LNCaP clone FGC (cell line): ENCODE results near the gene BTK.

Experiments
- DNase-seq: peaks from one replicate; pipeline ENCODE4 v3.0.0-alpha.2; 2011; ENCODE audit warnings: low read depth
- H3K4me3 ChIP-seq: 2 replicates; pipeline ENCODE4 v1.5.1; 2011; ENCODE audit warnings: mild to moderate bottlenecking, low read depth, low read length, control low read depth
- CTCF ChIP-seq: IDR thresholded peaks from 2 replicates; pipeline ENCODE4 v1.5.1; 2012; ENCODE audit warnings: mild to moderate bottlenecking; ENCODE audit not compliant: control insufficient read depth, insufficient read depth; ENCODE audit errors: extremely low read depth

Gene BTK

DNA sequence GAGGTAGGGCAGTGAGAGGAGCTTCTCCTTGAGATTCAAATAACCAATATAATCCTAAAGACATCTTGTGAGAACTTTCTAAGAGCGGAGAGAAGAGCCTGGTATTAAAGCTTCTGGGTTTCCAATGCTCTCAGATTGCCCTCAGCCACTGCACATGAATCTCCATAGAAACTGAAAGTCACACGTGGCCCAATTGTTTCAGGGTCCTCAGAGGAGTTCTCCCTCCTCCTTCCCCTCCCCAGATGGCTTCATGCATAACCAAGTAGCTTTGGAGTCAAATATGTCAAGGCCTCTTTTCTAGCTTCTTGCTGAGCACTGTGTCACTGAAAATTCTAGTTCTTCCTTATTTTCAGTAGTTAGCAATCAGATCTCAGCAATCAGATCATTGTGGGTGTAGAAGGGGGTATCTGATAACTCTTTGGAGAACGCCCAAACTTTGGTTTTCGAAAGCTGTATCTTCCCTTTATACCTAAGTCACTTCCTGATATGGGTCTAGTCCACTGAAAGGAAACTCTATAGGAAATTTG lies 2.2 kb downstream of the BTK start:
- no peak overlapping the region for H3K4me3 ChIP-seq
- no peak for DNase-seq
- no peak for TF ChIP-seq CTCF

GRCh38 chrX:101377547-101377946 lies 8.4 kb downstream of the BTK start:
- no peak overlapping the region for H3K4me3 ChIP-seq
- DNase-seq, result no peak
- TF ChIP-seq CTCF, result no peak

DNA sequence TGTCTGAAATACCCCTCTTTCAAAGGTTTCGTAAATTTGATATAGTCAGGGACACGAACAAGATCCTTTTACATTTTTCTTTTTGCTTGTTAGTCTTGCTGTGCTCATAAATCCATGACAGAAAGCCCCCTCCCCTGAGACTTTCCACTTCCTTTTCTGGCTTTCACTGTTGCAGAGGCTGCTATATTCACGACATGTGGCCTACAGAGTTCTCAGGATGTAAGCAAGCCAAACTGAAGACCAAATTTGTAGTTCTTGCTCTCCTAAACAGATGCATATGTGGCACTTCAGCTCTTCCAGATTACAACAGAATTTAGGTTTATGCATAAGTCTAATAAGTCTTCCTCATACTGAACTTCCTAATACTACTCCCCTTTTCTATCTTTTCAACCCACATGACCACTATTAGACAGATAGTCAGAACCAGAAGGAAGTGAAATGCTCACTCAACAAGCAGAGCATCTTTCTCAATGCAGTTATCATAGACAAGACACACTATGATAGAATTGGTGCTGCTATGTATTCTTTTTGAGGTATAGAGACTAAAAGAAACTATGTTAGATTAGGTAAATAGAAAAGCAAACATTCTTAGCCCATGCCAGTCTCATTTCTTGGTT lies 15.0 kb downstream of the BTK start:
- no peak for TF ChIP-seq CTCF
- no peak overlapping the region for H3K4me3 ChIP-seq
- no peak for DNase-seq

DNA sequence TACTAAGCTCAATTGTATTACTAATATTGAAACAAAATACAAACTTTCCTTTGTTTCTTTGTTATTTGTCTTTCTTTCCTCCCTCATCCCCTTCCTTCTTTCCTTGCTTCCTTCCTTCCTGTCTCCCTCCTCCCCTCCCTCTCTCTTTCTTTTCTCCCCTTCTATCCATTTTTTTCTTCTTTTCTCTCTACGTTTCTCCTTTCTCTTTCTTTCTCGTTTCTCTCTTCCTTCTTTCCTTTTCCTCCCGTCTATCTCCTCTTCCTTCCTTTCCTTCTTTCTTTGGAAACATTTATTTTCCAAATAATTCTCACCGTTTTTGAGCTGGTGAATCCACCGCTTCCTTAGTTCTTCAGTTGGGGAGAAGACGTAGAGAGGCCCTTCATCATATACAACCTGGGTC lies 16.3 kb downstream of the BTK start:
- no peak overlapping the region for H3K4me3 ChIP-seq
- no peak for DNase-seq
- no peak for TF ChIP-seq CTCF

DNA sequence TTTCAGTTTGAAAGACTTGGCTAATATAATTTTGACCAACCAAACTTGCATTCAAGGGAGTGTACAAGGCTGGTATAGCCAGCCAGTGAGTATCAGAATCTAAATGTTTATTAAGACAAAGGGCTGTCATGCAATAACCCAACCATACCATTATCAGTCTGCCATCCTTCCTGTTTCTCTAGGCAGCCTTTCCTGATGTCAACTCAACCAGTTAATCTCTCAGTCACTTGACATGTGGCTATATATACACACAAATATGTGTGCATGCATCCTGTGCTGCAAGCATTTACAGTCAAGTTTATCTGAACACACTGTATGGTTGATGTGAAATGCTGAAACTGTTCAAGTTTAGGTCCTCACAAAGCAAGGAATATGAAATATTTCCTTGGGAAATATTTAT lies 17.2 kb downstream of the BTK start:
- no peak overlapping the region for H3K4me3 ChIP-seq
- DNase-seq, result no peak
- no peak for TF ChIP-seq CTCF

GRCh38 chrX:101365301-101365795 lies 20.6 kb downstream of the BTK start:
- H3K4me3 ChIP-seq, result no peak overlapping the region
- DNase-seq, result no peak
- no peak for TF ChIP-seq CTCF

DNA sequence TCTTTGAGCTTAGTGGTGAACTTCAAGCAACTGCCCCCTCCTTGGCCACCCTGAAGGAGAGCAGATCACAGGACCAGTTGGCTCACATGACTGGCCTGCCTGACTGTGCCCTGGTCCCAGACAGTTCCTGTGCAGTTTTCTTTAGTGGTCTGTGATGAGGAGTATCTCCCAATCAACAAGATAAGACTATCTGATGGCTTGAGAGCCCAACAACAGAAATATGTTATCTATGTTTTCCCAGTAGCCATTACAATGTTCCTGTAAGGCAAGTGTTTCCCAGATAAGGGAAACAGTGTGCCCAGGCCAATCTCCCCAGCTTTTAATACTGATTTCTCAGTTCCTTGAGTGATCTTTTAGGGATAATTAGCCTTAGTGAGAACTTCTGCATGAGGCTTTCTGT lies 23.2 kb downstream of the BTK start:
- no peak overlapping the region for H3K4me3 ChIP-seq
- DNase-seq, result no peak
- TF ChIP-seq CTCF, result no peak
